ENCODE data around the gene TENM3. TPM values are rescaled to one million over a fixed set of nuclear protein-coding genes. Genes with fewer than 3 reads are reported as not detected.

The TENM3 gene
- total RNA-seq, 2 donors from 2014 or later: 39.5 to 51.9 TPM

DNA sequence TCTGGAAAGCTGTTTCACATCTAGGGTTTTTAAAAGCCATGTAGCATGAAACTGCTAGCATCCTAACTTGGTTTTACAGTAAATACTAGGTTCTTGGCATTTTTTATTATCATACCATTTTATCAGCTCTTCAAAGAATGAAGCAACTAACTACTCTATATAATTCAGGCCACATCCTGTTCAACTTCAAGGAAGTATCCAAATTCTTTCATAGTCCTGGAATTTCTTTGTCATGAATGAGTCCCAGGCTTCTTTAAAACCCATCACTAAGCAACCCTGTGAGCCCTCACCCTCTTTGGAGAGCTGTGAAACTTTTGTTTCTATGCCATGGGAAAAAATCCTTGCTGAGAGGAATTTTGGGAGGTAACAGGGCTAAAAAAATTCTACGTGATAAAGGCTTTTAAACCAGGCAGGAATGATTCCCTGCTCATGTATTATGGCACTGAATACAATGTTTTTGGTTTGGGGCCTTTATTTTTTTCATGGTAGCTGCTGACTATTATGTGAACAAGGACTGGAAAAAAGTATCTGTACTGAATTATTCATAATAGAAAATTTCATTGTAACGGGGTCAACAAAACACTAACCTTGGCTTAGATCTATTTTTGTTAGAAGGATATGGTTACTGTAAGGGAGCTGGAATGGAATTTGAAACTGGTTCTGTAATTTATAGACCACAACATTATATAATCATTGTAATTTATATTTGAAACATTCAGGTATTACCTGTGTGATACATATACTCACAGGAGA is 509.1 kb downstream of the TENM3 start:
- Mint-ChIP-seq H3K27me3 (ENCODE audit: insufficient read depth) (no peaks in the 10 kb centered on the region), H3K36me3 (ENCODE audit: low read depth) (peaks cover 39% of the 10 kb centered on the region), H3K4me3 (no peak overlapping the region), H3K4me1 (no peaks in the 10 kb centered on the region), H3K9me3 (no peaks in the 10 kb centered on the region), H3K27ac (no peak overlapping the region)
- no peak overlapping the region for H3K9ac ChIP-seq (ENCODE audit: extremely low read depth, low read length, poor library complexity, severe bottlenecking)
- H3K4me1 ChIP-seq (ENCODE audit: control insufficient read depth, insufficient read depth, low read length): no peaks in the 10 kb centered on the region
- H3K27ac ChIP-seq (ENCODE audit: low read depth, low read length): peak overlapping the region; percentile 84
- no peak overlapping the region for H3K4me3 ChIP-seq (ENCODE audit: low read length)
- TF ChIP-seq, protein P1, sequence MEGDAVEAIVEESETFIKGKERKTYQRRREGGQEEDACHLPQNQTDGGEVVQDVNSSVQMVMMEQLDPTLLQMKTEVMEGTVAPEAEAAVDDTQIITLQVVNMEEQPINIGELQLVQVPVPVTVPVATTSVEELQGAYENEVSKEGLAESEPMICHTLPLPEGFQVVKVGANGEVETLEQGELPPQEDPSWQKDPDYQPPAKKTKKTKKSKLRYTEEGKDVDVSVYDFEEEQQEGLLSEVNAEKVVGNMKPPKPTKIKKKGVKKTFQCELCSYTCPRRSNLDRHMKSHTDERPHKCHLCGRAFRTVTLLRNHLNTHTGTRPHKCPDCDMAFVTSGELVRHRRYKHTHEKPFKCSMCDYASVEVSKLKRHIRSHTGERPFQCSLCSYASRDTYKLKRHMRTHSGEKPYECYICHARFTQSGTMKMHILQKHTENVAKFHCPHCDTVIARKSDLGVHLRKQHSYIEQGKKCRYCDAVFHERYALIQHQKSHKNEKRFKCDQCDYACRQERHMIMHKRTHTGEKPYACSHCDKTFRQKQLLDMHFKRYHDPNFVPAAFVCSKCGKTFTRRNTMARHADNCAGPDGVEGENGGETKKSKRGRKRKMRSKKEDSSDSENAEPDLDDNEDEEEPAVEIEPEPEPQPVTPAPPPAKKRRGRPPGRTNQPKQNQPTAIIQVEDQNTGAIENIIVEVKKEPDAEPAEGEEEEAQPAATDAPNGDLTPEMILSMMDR (conservative IDR thresholded peaks at IDR 0.05): no peak
- no peaks in the 10 kb centered on the region for H3K27me3 ChIP-seq (ENCODE audit: control insufficient read depth, insufficient read depth, low read length, poor library complexity, severe bottlenecking)
- no peaks in the 10 kb centered on the region for H3K9me3 ChIP-seq (ENCODE audit: control insufficient read depth, low read length)
- 67 to 97% methylated on average over 1 to 2 of the region's 2 CpGs for WGBS, 2 experiments (ENCODE audit: insufficient coverage in 1 of 2, insufficient read length in 1 of 2)
- no peak for DNase-seq
- H3K36me3 ChIP-seq (ENCODE audit: control insufficient read depth, insufficient read depth, low read length): peaks cover 26% of the 10 kb centered on the region

DNA sequence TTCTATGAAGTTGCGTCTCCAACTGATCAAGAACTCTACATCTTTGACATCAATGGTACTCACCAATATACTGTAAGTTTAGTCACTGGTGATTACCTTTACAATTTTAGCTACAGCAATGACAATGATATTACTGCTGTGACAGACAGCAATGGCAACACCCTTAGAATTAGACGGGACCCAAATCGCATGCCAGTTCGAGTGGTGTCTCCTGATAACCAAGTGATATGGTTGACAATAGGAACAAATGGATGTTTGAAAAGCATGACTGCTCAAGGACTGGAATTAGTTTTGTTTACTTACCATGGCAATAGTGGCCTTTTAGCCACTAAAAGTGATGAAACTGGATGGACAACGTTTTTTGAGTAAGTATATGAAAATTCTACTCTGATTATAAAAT is 511.7 kb downstream of the TENM3 start:
- peaks cover 26% of the 10 kb centered on the region for H3K36me3 ChIP-seq (ENCODE audit: control insufficient read depth, insufficient read depth, low read length)
- H3K36me3 Mint-ChIP-seq (ENCODE audit: low read depth): peaks cover 39% of the 10 kb centered on the region
- H3K4me3 Mint-ChIP-seq: no peak overlapping the region
- H3K27ac ChIP-seq (ENCODE audit: low read depth, low read length): no peak overlapping the region
- no peaks in the 10 kb centered on the region for H3K9me3 ChIP-seq (ENCODE audit: control insufficient read depth, low read length)
- peaks cover 8% of the 10 kb centered on the region for H3K4me1 Mint-ChIP-seq
- no peaks in the 10 kb centered on the region for H3K4me1 ChIP-seq (ENCODE audit: control insufficient read depth, insufficient read depth, low read length)
- H3K4me3 ChIP-seq (ENCODE audit: low read length): no peak overlapping the region
- no peak overlapping the region for H3K27ac Mint-ChIP-seq
- 96 to 97% methylated on average over 4 of the region's 5 CpGs for WGBS, 2 experiments (ENCODE audit: insufficient coverage in 1 of 2, insufficient read length in 1 of 2)
- TF ChIP-seq, protein P1 (conservative IDR thresholded peaks at IDR 0.05): no peak
- no peak for DNase-seq
- no peaks in the 10 kb centered on the region for H3K9me3 Mint-ChIP-seq
- no peaks in the 10 kb centered on the region for H3K27me3 ChIP-seq (ENCODE audit: control insufficient read depth, insufficient read depth, low read length, poor library complexity, severe bottlenecking)
- no peak overlapping the region for H3K9ac ChIP-seq (ENCODE audit: extremely low read depth, low read length, poor library complexity, severe bottlenecking)
- no peaks in the 10 kb centered on the region for H3K27me3 Mint-ChIP-seq (ENCODE audit: insufficient read depth)

DNA sequence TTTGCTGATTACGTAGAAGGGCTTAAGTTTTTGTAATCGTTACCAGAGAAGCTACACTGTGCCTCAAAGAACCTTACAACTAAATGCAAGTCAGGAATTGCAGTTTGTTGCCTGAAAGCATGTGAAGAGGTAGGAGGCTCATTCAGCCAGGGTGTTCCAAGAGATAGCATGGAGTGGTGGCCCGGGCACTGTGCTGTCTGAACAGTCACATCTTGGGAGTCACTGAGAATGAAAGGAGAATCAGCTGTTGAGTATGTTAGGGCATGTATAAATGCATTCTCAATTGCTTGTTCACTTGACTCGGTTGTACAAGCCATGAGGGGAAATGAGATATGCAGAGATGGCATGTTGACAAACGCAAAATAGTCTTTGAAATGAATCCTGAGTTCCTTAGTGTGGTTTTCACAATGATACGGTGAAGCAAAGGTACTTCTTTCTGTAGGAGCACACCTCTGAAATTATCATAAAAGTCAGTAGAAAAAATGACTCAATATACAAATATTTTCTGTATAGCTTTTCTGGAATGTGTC is 513.0 kb downstream of the TENM3 start:
- Mint-ChIP-seq H3K4me1 (peaks cover 8% of the 10 kb centered on the region), H3K36me3 (ENCODE audit: low read depth) (peaks cover 39% of the 10 kb centered on the region), H3K27ac (no peak overlapping the region), H3K27me3 (ENCODE audit: insufficient read depth) (no peaks in the 10 kb centered on the region), H3K9me3 (no peaks in the 10 kb centered on the region), H3K4me3 (no peak overlapping the region)
- H3K9ac ChIP-seq (ENCODE audit: extremely low read depth, low read length, poor library complexity, severe bottlenecking): no peak overlapping the region
- H3K27me3 ChIP-seq (ENCODE audit: control insufficient read depth, insufficient read depth, low read length, poor library complexity, severe bottlenecking): no peaks in the 10 kb centered on the region
- H3K9me3 ChIP-seq (ENCODE audit: control insufficient read depth, low read length): no peaks in the 10 kb centered on the region
- DNase-seq: no peak
- TF ChIP-seq, protein P1 (conservative IDR thresholded peaks at IDR 0.05): no peak
- H3K4me1 ChIP-seq (ENCODE audit: control insufficient read depth, insufficient read depth, low read length): no peaks in the 10 kb centered on the region
- WGBS, 2 experiments (ENCODE audit: insufficient coverage in 1 of 2, insufficient read length in 1 of 2): 95 to 100% methylated on average over 5 to 6 of the region's 6 CpGs
- peaks cover 26% of the 10 kb centered on the region for H3K36me3 ChIP-seq (ENCODE audit: control insufficient read depth, insufficient read depth, low read length)
- no peak overlapping the region for H3K4me3 ChIP-seq (ENCODE audit: low read length)
- no peak overlapping the region for H3K27ac ChIP-seq (ENCODE audit: low read depth, low read length)

Data from endodermal cell (in vitro differentiated cells).